Measurements from ENCODE around the gene C3.

C3 gene

DNA sequence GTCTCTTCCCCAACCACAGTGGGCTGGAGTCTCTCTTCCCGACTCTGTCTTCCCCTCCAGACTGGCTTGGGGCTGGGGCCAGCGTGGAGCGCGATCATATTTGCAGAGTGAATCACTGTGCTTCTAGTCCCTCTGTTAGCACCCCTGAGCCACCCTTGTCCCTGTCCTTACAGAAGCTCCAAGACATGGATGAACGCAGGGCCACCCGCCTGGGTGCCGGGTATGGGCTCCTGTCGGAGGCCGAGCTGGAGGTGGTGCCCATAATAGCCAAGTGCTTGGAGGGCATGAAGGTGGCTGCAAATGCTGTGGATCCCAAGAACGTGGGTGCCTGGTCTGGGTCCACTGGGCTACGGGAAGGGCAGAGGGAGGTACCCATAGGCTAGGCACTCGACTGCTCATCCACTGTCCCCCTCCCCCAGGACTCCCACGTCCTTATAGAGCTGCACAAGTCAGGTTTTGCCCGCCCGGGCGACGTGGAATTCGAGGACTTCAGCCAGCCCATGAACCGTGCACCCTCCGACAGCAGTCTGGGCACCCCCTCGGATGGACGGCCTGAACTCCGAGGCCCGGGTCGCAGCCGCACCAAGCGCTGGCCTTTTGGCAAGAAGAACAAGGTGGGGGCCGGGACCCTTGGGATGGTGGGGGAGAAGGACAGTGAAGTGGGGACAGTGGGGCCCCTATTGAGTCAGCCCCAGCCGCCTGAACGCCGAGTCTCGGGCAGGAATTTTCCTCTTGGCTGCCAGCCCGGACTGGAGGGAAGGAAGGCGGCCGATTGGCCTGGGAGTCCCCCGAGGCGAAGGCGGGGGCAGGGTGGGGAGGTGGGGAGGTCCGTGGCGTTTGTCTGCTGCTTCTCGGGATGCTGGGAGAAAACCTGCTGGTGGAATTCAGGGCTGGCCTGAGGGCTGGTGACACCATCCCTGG, 24.2 kb upstream of the C3 start:
- no peak for DNase-seq

DNA sequence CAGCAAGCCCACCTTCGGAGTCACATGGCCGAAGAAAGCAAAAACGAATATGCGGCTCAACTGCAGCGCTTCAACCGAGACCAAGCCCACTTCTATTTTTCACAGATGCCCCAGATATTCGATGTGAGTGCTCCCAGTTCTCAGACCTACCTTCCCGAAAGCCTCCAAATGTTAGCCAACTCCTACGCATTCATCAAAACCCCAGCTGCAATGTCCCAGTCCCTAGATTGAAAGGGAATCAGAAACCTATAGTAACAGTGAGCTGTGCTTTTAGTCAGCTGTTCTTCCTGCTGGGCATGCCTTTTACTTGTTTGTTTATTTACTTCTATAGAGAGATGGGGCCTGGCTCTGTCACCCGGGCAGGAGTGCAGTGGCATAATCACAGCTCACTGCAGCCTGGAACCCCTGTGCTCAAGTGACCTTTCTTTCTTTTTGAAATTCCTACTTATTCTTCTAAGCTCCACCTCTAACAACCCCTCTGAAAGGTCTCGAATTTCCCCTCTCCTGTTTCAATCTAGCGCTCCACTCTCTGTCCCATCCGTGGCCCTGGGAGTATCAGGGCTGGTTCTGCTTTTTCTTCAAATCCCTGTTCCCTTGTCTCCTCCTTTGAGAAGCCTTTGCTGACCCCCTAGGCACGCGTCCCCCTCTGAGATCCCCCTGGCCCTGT, 23.4 kb upstream of the C3 start:
- no peak for DNase-seq

DNA sequence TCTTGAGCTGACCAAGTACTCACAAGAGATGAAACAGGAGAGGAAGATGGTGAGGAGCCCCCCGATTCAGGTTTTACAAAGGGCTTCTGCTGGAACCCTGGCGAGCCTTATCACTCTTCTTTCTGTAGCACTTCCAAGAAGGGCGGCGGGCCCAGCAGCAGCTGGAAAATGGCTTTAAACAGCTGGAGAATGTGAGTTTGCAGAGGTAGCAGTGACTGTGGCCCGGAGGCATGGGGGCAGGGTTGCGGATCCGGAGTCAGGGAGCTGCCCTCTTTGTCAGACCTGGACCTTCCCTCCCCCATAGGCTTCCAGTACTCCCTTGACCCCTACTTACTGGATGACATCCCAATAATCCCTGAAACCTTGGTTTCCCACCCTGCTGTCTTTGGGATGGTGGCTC, 22.6 kb upstream of the C3 start:
- DNase-seq, result no peak

DNA sequence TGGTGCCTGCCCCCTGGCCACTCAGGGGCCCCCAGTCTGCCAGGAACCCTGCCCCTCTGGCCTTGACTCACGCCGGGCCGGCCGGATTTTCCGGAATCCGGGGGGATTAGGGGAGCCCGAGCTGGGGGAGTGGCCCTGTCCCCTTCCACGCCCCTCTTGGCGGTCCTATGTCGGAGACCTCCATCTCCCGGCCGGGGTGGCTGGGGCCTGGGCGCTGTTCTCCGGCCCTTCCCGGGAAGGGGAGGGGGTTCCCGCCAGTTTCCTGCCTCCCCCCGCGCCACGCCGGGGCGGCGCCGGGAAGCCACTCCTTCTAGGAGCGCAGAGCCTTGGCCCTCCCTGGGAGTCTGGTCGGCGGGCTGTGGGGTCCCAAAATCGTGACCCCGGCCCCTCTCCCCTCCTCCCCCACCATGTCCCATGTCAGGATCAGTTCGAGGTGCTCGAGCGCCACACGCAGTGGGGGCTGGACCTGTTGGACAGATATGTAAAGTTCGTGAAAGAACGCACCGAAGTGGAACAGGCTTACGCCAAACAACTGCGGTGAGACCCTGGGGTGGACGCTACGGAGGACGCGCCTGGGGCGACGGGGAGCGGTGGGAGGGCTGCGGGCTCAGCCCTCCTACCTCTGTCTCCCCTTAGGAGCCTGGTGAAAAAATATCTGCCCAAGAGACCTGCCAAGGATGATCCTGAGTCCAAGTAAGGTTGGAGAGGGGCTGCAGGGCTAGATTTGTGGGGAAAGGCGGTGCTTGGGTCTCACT, 20.3 kb upstream of the C3 start:
- no peak for DNase-seq

DNA sequence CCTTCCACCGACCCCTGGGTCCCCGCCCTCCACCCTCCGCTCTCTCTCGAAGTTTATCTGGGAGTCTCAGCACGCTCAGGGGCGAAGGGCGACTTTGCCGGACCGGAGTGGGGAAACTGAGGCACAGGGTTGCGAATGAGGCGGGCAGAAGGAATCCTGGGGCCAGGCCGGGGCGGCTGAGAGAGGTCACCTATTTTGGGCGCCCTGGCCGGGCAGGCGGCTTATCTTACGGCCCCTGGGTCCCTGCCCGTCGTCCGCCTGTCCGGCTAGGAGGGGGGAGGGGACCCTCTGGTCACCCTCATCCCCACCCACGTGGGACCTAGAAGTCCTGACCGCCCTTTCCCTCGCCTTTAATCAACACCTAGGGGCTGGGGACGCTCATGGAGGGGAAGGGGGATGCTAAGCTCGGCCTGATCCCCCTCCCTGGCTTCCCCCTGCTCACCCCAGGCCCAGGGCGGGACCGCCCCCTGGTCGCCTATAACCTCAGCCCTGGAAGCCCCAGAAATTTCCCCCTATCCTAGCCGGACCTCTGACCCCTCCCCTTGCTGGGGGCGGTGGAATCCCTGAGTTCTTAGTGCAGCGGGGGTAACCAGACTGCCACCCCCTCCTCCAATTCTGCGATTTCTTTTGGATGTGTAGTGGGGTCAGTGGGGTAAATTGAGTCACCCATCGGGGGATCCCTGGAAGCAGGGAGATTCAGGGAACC, 19.6 kb upstream of the C3 start:
- no peak for DNase-seq

DNA sequence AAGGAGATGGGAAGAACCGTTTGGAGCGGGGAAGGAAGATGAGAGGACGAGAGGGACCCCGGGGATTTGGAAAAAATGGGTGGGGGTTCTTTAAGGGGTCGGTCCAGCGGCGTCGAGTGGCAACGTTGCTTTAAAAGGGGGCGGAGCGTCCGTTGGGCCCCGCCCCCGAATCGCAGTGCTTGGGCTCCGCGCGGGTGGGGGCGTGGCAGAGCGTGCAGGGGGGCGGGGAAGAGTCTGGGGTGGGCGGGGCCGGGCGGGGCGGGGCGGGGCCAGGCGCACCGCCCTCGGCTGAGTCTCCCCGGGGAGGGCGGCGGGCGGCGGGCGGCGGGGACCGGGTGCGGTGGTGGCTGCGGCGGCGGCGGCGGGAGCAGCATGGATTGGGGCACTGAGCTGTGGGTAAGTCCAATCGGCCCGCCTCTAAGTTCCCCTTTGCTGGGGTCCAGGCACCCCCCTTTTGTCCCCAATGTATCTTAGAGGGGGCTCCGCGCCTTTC, 19.0 kb upstream of the C3 start, which contains the start of gene TRIP10:
Gene TRIP10 (plus strand): TSS at position 291 of the 493 bp plus-strand sequence. CDS start 82 bp downstream, at position 373.
- DNase-seq, result peak; percentile 87

DNA sequence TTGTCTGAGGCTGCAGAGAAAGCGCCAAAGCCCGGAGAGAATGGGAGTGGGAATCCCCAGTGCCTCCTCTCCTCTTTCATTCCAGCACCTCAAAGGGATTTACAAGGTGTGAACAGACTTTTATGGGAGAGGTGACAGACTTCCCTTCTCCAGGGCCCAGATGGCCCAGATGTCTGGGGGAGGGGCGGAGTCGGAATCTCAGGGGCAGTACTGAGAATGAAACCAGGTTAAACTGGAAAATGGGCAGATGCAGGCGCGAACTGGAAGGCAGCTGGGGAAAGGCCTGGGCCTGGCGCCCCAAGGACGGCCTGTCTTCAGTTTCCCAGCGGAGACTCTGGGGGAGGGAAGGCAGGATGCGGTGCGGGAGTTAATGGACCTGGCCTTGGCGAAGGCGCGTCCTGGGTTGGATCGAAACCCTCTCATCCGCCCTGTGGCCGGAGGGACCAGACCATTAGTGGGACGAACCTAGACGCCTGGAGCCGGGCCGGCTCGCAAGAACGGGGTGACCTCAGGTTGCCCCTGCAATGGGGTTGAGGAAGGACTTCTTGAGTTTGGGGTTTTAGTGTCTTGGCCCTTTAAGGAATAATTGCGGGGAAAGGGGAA, 18.4 kb upstream of the C3 start:
- DNase-seq, result no peak

DNA sequence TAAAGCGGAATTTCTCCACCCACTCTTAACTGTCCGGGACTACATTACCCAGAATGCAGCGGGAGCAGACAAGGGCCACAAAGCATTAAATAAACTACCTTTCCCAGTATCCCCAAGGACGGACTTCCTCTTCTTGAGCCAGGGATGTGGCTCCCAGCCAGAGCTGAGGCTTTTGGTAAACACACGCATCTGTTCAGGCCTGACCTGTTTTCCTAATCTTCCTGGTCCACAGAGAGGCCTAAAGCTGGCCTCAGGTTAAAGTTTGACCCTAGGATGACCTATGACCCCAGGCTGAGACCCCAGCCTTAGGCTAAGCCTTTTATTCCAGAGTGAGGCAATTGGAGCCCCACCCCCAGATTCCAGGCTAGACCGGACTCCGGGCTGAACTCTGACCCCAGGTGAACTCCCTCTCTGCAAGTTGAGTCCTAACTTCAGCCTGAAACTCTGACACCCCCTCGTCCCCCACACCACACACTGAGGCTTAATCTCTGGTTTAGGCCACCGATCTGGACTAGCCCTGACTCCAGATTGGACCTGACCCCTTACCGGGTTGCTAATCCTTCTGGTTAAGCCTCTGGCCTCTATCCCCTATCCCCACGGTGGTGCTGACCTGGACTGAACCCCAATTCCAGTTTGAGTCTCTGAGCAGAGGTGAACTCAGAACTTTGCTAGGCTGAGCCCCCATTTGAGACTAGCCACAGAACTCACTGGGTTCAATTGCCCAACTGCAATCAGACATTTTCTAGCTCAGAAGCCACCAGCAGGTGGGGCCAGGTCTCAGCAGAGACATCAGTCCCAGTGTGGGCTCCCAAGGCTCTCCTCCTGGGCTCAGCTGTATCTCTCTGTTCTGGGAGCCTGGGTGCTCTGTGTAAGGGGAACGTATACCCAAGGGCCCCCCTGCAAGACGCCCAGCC, 17.7 kb upstream of the C3 start:
- DNase-seq, result peak; percentile 84

DNA sequence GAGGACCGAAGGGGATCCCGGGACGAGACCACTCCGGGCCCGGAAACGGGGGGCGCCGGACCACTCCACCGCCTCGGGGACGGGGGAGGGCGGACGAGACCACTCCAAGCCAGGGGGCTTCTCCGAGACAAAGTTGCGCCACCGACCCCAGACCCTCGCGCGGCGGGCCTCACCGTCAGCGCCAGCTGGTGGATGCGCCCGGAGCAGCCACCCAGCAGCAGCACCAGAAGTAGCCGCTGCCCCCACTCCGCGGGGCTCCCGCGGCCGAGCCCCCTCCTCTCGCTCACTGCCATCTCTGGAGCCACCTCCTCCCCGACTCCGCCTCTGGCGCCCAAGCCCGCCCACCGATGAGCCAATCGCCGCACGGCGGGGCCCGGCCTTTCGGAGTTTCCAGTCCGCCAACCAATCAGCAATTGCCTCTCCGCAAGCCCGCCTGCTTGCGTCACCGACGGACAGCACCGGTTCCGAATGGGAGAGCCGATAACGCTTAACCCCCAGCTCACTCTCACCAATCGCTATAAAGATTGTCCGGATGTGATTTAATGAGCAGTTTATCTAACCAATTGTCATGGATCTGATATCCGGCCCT, 16.9 kb upstream of the C3 start, which contains the start of gene GPR108:
Gene GPR108 (minus strand): TSS at position 297 of the 589 bp plus-strand sequence. CDS start 4 bp downstream, at position 293.
- DNase-seq, result peak; percentile 100

DNA sequence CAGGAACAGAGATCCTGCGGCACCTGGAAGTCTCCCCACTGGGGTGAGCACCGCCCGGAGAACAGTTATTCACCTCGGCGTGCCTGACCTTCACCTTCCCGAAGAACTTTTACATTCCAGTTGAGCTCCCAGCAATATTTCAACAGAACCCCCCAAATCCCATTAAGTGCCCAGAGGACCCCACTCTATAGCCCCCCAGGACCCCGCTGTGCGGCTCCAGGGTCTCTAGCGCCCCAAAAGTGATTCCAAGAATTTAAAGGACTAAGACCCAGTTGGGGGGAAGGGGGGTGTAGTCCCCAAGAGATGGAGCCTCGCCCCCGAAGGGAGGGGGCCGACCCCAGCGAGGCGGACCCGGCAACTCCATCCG, 16.4 kb upstream of the C3 start:
- DNase-seq, result no peak

DNA sequence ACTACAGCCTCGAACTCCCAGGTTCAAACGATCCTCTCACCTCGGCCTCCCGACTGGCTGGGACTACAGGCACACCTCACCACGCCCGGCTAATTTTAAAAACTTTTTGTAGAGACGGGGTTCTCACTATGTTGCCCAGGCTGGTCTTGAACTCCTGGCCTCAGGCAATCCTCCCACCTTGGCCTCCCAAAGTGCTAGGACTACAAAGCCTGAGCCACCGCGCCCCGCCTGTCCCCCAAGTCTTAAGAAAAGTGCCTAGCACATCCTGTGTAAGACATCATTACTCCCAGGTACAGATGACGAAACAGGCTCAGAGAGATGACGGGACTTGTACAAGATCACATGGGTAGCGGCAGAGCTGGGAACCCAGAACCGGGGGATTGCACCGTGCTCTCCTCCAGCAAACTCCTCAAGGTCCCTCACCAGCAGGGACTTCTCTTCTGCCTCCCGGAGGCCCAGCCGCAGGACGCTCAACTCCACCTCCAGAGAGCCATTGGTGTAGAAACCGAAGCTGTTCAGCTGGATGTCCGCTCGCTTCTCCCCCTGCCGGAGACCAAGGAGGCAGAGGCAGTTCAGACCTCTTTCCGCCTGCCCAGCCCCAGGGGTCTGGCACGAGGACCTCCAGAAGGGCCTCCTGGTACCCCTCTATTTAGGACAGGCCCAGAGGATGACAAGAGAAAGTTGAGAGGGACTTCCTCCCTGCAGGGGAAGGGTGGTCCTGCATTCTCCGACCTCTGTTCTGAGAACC, 15.9 kb upstream of the C3 start:
- peak; percentile 76 for DNase-seq

DNA sequence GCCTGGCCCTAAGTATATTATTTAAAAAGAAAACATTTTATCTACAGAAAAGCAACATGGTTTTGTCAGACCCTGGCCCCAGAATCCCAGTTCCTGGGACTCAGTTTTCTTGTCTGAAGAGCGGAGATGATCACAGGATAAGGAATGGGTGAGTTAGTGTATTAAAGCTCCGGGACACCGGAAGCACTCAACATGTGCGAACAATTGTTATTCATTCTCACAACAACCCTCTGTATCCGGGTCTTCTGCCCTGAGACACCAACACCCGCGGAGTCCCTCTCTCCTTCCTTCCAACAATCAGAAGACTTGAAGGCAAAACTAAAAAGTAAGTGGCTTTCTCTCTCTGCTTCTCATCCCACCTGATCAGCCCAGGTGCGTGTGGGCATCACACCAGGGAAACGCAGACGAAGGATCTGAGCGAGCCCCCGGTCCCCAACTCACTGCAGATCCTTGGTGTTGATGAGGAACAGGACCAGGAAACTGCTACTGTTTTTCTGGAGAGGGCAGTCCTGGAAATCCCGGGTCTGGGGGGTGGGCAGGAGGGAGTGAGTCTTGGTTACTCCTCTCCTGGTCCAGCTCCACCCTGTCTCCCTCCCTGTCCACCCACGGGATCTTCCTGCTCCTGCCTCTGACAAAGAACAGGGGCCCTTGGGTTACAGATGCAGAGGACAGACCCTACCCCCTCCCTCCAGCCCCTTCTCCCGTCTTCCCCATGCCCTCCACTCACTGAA, 14.9 kb upstream of the C3 start:
- no peak for DNase-seq

DNA sequence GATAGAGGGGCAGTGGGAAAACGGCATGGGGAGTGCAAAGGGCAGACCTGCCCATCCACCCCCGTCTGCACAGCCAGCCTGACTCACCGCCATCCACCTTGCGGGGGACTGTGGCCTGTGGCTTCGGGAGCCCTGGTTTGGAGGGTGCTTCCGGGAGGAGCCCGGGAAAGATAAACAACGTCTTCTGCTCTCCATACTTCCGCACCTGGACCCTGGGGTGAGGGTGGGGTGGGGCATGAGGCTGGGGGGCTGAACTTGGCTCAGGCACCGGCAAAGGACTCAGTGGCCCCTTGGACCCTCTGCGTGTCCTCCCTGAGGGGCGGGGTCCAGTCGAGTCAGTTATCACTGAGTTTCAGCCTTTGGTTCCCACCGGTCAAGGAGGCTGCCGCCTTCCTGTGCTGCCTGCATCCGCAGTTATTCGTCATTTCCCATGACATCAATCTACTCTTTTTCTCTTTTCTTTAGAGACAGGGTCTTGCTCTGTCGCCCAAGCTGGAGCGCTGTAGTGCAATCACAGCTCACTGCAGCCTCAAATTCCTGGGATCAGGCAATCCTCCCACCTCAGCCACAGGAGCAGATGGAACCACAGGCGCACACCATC, 13.7 kb upstream of the C3 start:
- no peak for DNase-seq

DNA sequence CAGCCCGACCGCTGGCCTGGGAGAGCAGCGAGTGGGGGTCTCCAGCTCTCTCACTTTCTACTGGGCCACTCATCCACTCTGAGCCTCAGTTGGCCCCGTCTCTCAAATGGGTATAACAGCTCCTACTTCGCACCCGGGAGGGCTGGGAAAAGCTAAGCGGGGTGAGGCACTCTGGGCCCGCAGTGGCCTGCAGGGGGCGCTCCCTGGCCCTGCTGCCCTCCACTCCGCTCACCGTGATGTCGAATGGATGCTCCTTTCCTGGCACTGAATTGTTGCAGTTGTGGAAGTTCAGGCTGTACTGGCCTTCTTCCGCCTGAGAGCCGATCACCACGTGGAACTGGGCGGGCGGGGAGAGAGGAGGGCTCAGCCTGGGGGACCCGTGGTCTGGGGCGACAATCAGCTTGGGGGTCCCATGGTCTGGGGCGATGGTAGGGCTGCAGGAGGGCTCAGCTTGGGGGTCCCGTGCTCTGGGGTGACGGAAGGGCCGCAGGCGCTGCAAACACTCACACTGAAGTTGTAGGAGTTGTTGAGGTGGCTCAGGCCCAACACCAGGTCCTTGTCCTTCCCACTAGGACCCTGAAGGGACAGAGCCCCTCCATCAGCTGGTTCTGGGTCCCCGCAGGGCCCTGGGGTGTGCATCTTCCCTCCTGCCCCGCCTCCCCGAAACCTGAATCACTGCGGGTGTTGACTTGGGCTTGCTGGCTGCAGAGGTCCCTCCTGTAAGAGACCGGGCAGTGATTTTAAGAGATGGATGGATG, 13.1 kb upstream of the C3 start:
- no peak for DNase-seq

DNA sequence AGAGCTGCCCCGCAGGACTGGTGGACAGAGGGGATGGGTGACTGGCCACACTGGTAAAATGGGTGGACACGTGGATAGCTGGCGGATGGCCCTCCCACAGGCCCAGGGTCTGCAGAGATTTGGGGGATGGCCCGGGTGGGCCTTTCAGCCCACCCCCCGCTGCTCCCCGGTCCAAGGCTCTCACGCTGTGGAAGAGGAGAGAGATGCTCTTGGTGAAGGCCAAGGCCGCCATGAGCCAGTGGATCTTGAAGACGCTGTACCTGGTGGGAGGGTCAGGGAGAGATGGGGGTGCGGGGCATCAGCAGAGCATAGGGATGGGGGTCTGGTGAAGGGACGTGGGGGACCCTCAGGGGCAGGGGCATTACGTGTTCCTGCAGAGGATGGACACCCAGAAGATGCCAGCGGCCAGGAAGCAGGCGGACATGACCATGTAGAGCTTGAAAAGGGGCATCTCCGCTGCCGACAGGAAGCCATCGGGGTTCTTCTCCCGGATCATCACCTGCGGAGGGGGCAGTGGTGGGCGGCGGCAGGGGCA, 12.4 kb upstream of the C3 start:
- no peak for DNase-seq

DNA sequence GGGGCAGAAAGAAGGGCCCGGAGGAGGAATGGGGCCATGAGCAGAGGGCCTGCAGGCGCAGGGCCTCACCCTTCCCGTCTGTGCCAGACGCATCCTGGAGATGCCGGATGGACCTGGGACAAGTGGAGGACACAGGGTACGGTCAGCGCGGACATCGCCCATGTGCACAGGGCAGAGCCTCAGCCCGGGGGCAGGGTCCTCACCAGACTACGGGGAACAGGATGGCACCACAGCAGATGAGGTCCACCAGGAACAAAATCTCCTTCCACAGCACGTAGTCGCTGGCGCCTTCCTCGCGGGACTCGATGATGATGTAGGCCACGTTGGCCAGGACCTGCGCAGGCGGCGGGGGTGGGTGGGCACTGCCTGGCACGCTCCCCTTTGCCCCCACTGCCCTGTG, 11.4 kb upstream of the C3 start:
- no peak for DNase-seq

DNA sequence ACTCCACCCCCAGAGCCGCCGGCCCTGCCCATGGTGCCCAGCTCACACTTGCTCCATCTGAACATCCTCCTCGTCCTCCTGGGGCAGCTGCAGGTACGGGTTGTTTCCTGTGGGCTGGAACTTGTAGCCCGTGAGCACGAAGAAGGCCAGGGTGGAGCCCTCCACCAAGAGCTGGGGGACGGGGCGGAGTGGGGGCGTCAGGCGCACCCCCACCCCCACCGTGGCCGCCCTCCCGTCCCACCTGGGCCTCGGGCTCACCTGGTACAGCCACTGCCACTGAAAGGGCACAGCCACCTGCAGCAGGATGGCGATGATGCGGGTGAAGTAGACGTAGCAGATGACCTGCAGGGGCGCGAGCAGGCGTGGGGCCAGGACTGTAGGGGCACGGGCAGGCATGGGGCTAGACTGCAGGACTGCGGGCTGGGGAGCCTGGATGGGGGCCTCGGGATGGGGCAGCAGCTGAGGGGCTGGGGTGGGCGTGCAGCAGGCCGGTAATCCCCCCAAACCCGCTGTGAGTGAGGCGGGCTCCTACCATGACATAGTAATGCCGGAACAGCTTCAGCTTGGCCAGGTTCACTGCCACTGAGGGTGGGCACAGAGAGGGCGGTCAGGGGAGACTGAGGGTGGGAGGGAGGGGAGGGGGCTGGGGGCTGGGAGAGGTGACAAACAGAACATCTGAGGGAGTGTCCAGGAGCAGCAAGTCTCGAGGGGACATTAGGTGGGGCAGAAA, 10.7 kb upstream of the C3 start:
- DNase-seq, result no peak
